NCI-H146 treated with DMSO at 0.1 percent for 48 hours (cell line): ENCODE data around the gene TRIM9.

Experiments
- DNase-seq: peaks from one replicate; lab custom pipeline; 2025; ENCODE audit not compliant: unreplicated experiment; lab: John Stamatoyannopoulos, UW

Gene TRIM9

GRCh38 chr14:51058382-51058781 is 36.5 kb downstream of the TRIM9 start:
- no peak for DNase-seq

- no peak for DNase-seq
Measured at GRCh38 chr14:51056421-51056820, 38.5 kb downstream of the TRIM9 start.

GRCh38 chr14:51053157-51053556 is 41.7 kb downstream of the TRIM9 start:
- DNase-seq = no peak

GRCh38 chr14:51044961-51045360 is 49.9 kb downstream of the TRIM9 start:
- no peak for DNase-seq

- DNase-seq = no peak
Measured at GRCh38 chr14:51041883-51042282, 53.0 kb downstream of the TRIM9 start.

- DNase-seq = no peak
Measured at GRCh38 chr14:51041108-51041531, 53.8 kb downstream of the TRIM9 start.

GRCh38 chr14:51039252-51039651 is 55.7 kb downstream of the TRIM9 start:
- no peak for DNase-seq

GRCh38 chr14:51035611-51036192 is 59.2 kb downstream of the TRIM9 start:
- no peak for DNase-seq

- no peak for DNase-seq
Measured at GRCh38 chr14:51028851-51029754, 65.8 kb downstream of the TRIM9 start.

- no peak for DNase-seq
Measured at GRCh38 chr14:51028361-51028760, 66.5 kb downstream of the TRIM9 start.

GRCh38 chr14:51024377-51024776 is 70.5 kb downstream of the TRIM9 start:
- DNase-seq = no peak

- DNase-seq = no peak
Measured at GRCh38 chr14:51023964-51024363, 70.9 kb downstream of the TRIM9 start.

- no peak for DNase-seq
Measured at GRCh38 chr14:51022769-51023168, 72.1 kb downstream of the TRIM9 start.

GRCh38 chr14:51020024-51020710 is 74.7 kb downstream of the TRIM9 start:
- DNase-seq = no peak

- no peak for DNase-seq
Measured at GRCh38 chr14:51019089-51019488, 75.8 kb downstream of the TRIM9 start.

- no peak for DNase-seq
Measured at GRCh38 chr14:51018521-51018920, 76.4 kb downstream of the TRIM9 start.

- no peak for DNase-seq
Measured at GRCh38 chr14:51014625-51015024, 80.3 kb downstream of the TRIM9 start.

- no peak for DNase-seq
Measured at GRCh38 chr14:51014086-51014485, 80.8 kb downstream of the TRIM9 start.

- DNase-seq = no peak
Measured at GRCh38 chr14:51012055-51012454, 82.8 kb downstream of the TRIM9 start.

GRCh38 chr14:51008446-51008845 is 86.5 kb downstream of the TRIM9 start:
- no peak for DNase-seq

GRCh38 chr14:51006781-51007211 is 88.1 kb downstream of the TRIM9 start:
- no peak for DNase-seq

- no peak for DNase-seq
Measured at GRCh38 chr14:51006324-51006723, 88.6 kb downstream of the TRIM9 start.
